K562 (cell line): ENCODE data around the gene PHKB. TPM values are rescaled to one million over a fixed set of nuclear protein-coding genes. Genes with fewer than 3 reads are reported as not detected.

Experiments used
- ARID1B ChIP-seq: fragments of 450-650 bp; IDR thresholded peaks from 2 replicates; pipeline ENCODE4 v1.6.1; 2016; ENCODE audit warnings: antibody characterized with exemption, mild to moderate bottlenecking, inconsistent platforms
- CREB1 ChIP-seq, 2 experiments: sonication (generic) in 1 of 2; formaldehyde crosslinking in 1 of 2; IDR thresholded peaks; 2 replicates each; pipeline versions ENCODE4 v1.6.1 to v1.8.0; 2012 to 2022; ENCODE audit warnings: inconsistent platforms in 1 of 2, mild to moderate bottlenecking in 1 of 2, missing genetic modification reagents in 1 of 2, moderate library complexity in 1 of 2
- ELF4 ChIP-seq: fragments of 450-650 bp; formaldehyde crosslinking; IDR thresholded peaks from 2 replicates; pipeline ENCODE4 v1.4.0; 2022; ENCODE audit warnings: missing genetic modification characterization
- LCOR ChIP-seq: sonication (generic); formaldehyde crosslinking; IDR thresholded peaks from 2 replicates; pipeline ENCODE4 v1.8.0; 2022; ENCODE audit warnings: mild to moderate bottlenecking, missing genetic modification reagents
- PCBP2 ChIP-seq: fragments of 200-400 bp; formaldehyde crosslinking; IDR thresholded peaks from 2 replicates; pipeline ENCODE4 v1.6.1; 2018; ENCODE audit warnings: low read length, low read depth, mild to moderate bottlenecking, moderate library complexity; ENCODE audit not compliant: poor library complexity, severe bottlenecking
- POLR2B ChIP-seq: fragments of 450-650 bp; IDR thresholded peaks from 2 replicates; pipeline ENCODE4 v1.6.1; 2018; ENCODE audit warnings: low read depth; ENCODE audit not compliant: partially characterized antibody
- PREB ChIP-seq: sonication (generic); formaldehyde crosslinking; IDR thresholded peaks from 2 replicates; pipeline ENCODE4 v1.8.1; 2023; ENCODE audit warnings: mild to moderate bottlenecking, missing genetic modification reagents
- RB1 ChIP-seq: fragments of 450-650 bp; IDR thresholded peaks from 2 replicates; pipeline ENCODE4 v1.6.1; 2017; ENCODE audit warnings: low read depth, mild to moderate bottlenecking
- SIN3A ChIP-seq, 2 experiments: fragments of 150-350 bp in 1 of 2; IDR thresholded peaks; 2 replicates each; pipeline ENCODE4 v1.6.1; 2011 to 2016; ENCODE audit warnings: borderline replicate concordance in 2 of 2, low read depth in 2 of 2, low read length in 2 of 2, mild to moderate bottlenecking in 2 of 2, moderate library complexity in 2 of 2; ENCODE audit not compliant: control insufficient read depth in 1 of 2
- SPI1 ChIP-seq: IDR thresholded peaks from 2 replicates; pipeline ENCODE4 v1.6.1; 2011; ENCODE audit warnings: low read depth, low read length, control low read depth, borderline replicate concordance
- STAT5B ChIP-seq: fragments of 250-450 bp; sonication (Bioruptor Pico); IDR thresholded peaks from 2 replicates; pipeline ENCODE4 v1.8.0; 2021; ENCODE audit warnings: mild to moderate bottlenecking, inconsistent platforms
- TAF7 ChIP-seq: fragments of 450-650 bp; IDR thresholded peaks from 2 replicates; pipeline ENCODE4 v1.6.1; 2016; ENCODE audit warnings: missing genetic modification characterization, missing compliant biosample characterization
- THAP12 ChIP-seq: fragments of 250-450 bp; sonication (Bioruptor Pico); IDR thresholded peaks from 2 replicates; pipeline ENCODE4 v1.9.0; 2021; ENCODE audit warnings: mild to moderate bottlenecking, inconsistent platforms
- THRA ChIP-seq: fragments of 450-650 bp; IDR thresholded peaks from 2 replicates; pipeline ENCODE4 v1.6.1; 2017; ENCODE audit warnings: mild to moderate bottlenecking, moderate library complexity
- ZBTB12 ChIP-seq: fragments of 250-450 bp; sonication (Bioruptor Pico); IDR thresholded peaks from 2 replicates; pipeline ENCODE4 v1.4.0; 2020
- ZNF518B ChIP-seq: fragments of 250-450 bp; sonication (Bioruptor Pico); IDR thresholded peaks from 2 replicates; pipeline ENCODE4 v1.5.0; 2021; ENCODE audit warnings: mild to moderate bottlenecking, moderate library complexity
- polyA plus RNA-seq, 8 experiments: library from polyadenylated mRNA; depleted of rRNA in 4 of 8; stranded (reverse) in 5 of 8; unstranded in 3 of 8; fragments of >200 nt; fragmentation: Nextera tagmentation in 2 of 8; fragmentation: Illumina TruSeq in 1 of 8; extraction: Ambion mirVana in 2 of 8; extraction: Trizol in 1 of 8; gene quantifications; 2 replicates each; pipeline versions ENCODE4 v1.2.1 to v1.2.3, GENCODE V29; 2011 to 2014; ENCODE audit warnings: inconsistent platforms in 1 of 8, missing spikeins in 1 of 8
- total RNA-seq, 7 experiments: library from RNA; depleted of rRNA in 6 of 7; stranded (reverse); fragments of >200 nt in 6 of 7; fragmentation: Illumina TruSeq in 2 of 7; extraction: Trizol in 2 of 7; gene quantifications; 2 replicates each; pipeline versions ENCODE4 v1.2.1 to v1.2.3, GENCODE V29; 2011 to 2021; ENCODE audit warnings: low replicate concordance in 1 of 7

The PHKB gene
- total and polyA plus RNA-seq, 9 of the 15 experiments (the other 6 are each of a cell fraction or from before 2014, with no cell fraction given) = 24.7 to 92.3 (median 67.0) TPM

- TF ChIP-seq THRA (no peak), ZBTB12 (no peak), ARID1B (no peak), SPI1 (no peak), ZNF518B (CRISPR knock-in tag) (no peak), SIN3A (IDR thresholded peaks at IDR 0.05; ENCODE audit: borderline replicate concordance in 2 of 2, control insufficient read depth in 1 of 2, low read depth in 2 of 2, low read length in 2 of 2) (peak; percentile 45 to 48; a peak in 1 of 4 replicates), CREB1 (IDR thresholded peaks at IDR 0.05) (peak; percentile 77), CREB1 (CRISPR knock-in tag; IDR thresholded peaks at IDR 0.05) (peak; percentile 62; the same call in 1 of the 2 replicates), POLR2B (peak; percentile 66), PREB (CRISPR knock-in tag) (no peak), PCBP2 (no peak), STAT5B (no peak), ELF4 (CRISPR knock-in tag) (no peak), RB1 (peak; percentile 68; the same call in 1 of the 2 replicates), LCOR (peak; percentile 49; the same call in 1 of the 2 replicates), TAF7 (tag) (peak; percentile 90), THAP12 (CRISPR knock-in tag) (peak; percentile 53; the same call in 1 of the 2 replicates)
Observed at GRCh38 chr16:47460711-47461597, at the start of gene PHKB, which contains the start of gene ITFG1 (continued).
